Chondrocyte (in vitro differentiated cells): Measurements from ENCODE around the gene OR8B2. TPM values are rescaled to one million over a fixed set of nuclear protein-coding genes. Genes with fewer than 3 reads are reported as not detected.

Source experiments
- DNase-seq: peaks from one replicate; pipeline ENCODE4 v3.0.0; 2021; ENCODE audit warnings: mixed read lengths, low spot score
- H3K27ac Mint-ChIP-seq: one replicate; pipeline ENCODE4 v1.8.0; 2021; ENCODE audit warnings: mild to moderate bottlenecking, moderate library complexity, mixed read lengths; ENCODE audit not compliant: unreplicated experiment
- H3K27me3 Mint-ChIP-seq: 2 replicates; pipeline ENCODE4 v1.8.0; 2021; ENCODE audit warnings: low read depth, mixed read lengths
- H3K36me3 Mint-ChIP-seq: 2 replicates; pipeline ENCODE4 v1.8.0; 2021; ENCODE audit warnings: low read depth, mixed read lengths
- H3K4me1 Mint-ChIP-seq: 2 replicates; pipeline ENCODE4 v1.8.0; 2021; ENCODE audit warnings: low read depth, mild to moderate bottlenecking, mixed read lengths
- H3K4me3 Mint-ChIP-seq: one replicate; pipeline ENCODE4 v1.8.0; 2021; ENCODE audit warnings: mild to moderate bottlenecking, moderate library complexity, mixed read lengths; ENCODE audit not compliant: unreplicated experiment
- H3K9me3 Mint-ChIP-seq: 2 replicates; pipeline ENCODE4 v1.8.0; 2021; ENCODE audit warnings: low read depth, mixed read lengths
- total RNA-seq: library from RNA; stranded (reverse); gene quantifications from 3 replicates; pipeline ENCODE4 v1.2.1, GENCODE V29; 2021
- TF ChIP-seq, protein P1 (sequence below): fragments of 200-600 bp; sonication (generic); IDR thresholded peaks from 2 replicates; pipeline ENCODE4 v1.5.0; 2021; ENCODE audit warnings: antibody characterized with exemption, mild to moderate bottlenecking, moderate library complexity

The OR8B2 gene
- total RNA-seq, 1 donor from 2014 or later = not detected

DNA sequence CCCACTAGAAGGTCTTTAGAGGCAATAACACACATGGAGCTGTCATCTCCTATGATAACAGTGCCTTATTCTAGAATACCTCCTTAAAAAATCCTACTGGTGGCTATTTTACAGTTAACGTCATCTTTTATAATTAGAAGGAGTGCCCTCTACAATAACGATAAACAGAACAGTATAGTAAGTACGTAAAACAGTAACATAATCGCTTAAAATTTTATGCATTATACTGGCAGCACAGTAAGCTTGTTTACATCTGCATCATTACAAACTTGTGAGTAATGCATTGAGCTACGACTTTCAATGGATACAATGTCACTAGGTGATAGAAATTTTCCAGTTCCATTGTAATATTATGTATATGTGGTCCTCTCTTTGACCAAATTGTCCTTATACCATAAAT is 40.0 kb downstream of the OR8B2 start:
- no peaks in the 10 kb centered on the region for H3K36me3 Mint-ChIP-seq
- no peaks in the 10 kb centered on the region for H3K4me1 Mint-ChIP-seq
- no peak overlapping the region for H3K4me3 Mint-ChIP-seq
- no peak overlapping the region for H3K27ac Mint-ChIP-seq
- H3K9me3 Mint-ChIP-seq = peaks cover 21% of the 10 kb centered on the region
- TF ChIP-seq, protein P1, sequence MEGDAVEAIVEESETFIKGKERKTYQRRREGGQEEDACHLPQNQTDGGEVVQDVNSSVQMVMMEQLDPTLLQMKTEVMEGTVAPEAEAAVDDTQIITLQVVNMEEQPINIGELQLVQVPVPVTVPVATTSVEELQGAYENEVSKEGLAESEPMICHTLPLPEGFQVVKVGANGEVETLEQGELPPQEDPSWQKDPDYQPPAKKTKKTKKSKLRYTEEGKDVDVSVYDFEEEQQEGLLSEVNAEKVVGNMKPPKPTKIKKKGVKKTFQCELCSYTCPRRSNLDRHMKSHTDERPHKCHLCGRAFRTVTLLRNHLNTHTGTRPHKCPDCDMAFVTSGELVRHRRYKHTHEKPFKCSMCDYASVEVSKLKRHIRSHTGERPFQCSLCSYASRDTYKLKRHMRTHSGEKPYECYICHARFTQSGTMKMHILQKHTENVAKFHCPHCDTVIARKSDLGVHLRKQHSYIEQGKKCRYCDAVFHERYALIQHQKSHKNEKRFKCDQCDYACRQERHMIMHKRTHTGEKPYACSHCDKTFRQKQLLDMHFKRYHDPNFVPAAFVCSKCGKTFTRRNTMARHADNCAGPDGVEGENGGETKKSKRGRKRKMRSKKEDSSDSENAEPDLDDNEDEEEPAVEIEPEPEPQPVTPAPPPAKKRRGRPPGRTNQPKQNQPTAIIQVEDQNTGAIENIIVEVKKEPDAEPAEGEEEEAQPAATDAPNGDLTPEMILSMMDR = no peak
- H3K27me3 Mint-ChIP-seq = peaks cover 3% of the 10 kb centered on the region
- DNase-seq = no peak

DNA sequence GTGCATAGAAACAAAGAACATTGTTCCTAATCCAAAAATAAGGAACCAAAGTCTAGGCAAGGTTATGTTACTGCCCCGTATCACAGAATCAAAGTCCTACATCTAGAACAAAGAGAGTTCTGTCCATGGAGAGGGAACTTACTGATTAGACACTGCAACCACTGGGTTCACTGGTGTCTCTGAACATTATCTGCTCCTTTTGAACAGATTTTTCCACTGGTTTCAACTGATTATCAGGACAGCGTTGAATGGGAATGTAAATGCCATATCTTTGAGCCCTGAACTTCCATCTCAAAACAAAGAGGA is 44.2 kb downstream of the OR8B2 start:
- DNase-seq = no peak
- H3K4me3 Mint-ChIP-seq = no peak overlapping the region
- H3K4me1 Mint-ChIP-seq = no peaks in the 10 kb centered on the region
- H3K27me3 Mint-ChIP-seq = peaks cover 4% of the 10 kb centered on the region
- no peaks in the 10 kb centered on the region for H3K36me3 Mint-ChIP-seq
- TF ChIP-seq, protein P1 = no peak
- H3K9me3 Mint-ChIP-seq = peaks cover 5% of the 10 kb centered on the region
- no peak overlapping the region for H3K27ac Mint-ChIP-seq

- peaks cover 5% of the 10 kb centered on the region for H3K9me3 Mint-ChIP-seq
Measured at GRCh38 chr11:124339396-124340141, 44.7 kb downstream of the OR8B2 start.

More at GRCh38 chr11:124339396-124340141, 44.7 kb downstream of the OR8B2 start:
- Mint-ChIP-seq H3K4me3 (no peak overlapping the region), H3K4me1 (no peaks in the 10 kb centered on the region), H3K27ac (no peak overlapping the region), H3K27me3 (peaks cover 4% of the 10 kb centered on the region), H3K36me3 (no peaks in the 10 kb centered on the region)
- TF ChIP-seq, protein P1 = no peak
- no peak for DNase-seq

Other genes starting within 250 kb of the OR8B2 start
- gene OR10D3, start 201.2 kb downstream of the OR8B2 start, total RNA-seq = not detected in 3 replicates
- not detected in 3 replicates for gene OR8G1, start 143.4 kb downstream of the OR8B2 start, total RNA-seq
- 0.20 TPM in 1 of 3 replicates, not detected in the others for gene OR8G5, start 128.1 kb downstream of the OR8B2 start, total RNA-seq
- gene OR8D1, start 70.5 kb downstream of the OR8B2 start, total RNA-seq = not detected in 3 replicates
- not detected in 3 replicates for gene OR8D2, start 64.3 kb downstream of the OR8B2 start, total RNA-seq
- gene OR8B3, start 14.5 kb upstream of the OR8B2 start, total RNA-seq = not detected in 3 replicates
- gene OR8B4, start 40.4 kb upstream of the OR8B2 start, total RNA-seq = not detected in 3 replicates
- not detected in 3 replicates for gene OR8B8, start 61.2 kb upstream of the OR8B2 start, total RNA-seq
- gene OR8B12, start 159.2 kb upstream of the OR8B2 start, total RNA-seq = not detected in 3 replicates
- gene OR8A1, start 185.5 kb upstream of the OR8B2 start, total RNA-seq = 0.07 to 0.23 TPM in 2 of 3 replicates, not detected in the other
- gene PANX3, start 226.9 kb upstream of the OR8B2 start, total RNA-seq = not detected in 3 replicates
- gene TBRG1, start 238.4 kb upstream of the OR8B2 start, total RNA-seq = 22.4 to 30.9 TPM (median 30.0 TPM) in 3 replicates